HG03521 (cell line): Measurements from ENCODE around the gene PIGT.
"Not testable (repeated sequence)": the region's sequence is repeated elsewhere in the genome, so short reads cannot be mapped to it uniquely, and the experiment has no call there.

Source experiments
- ATAC-seq: cut with Tn5 transposase; IDR thresholded peaks from one replicate; pipeline ENCODE4 v1.9.1; 2021; ENCODE audit warnings: mild to moderate bottlenecking, moderate library complexity; ENCODE audit not compliant: unreplicated experiment

PIGT gene

GRCh38 chr20:45462711-45463509 lies 47.0 kb downstream of the PIGT start:
- no peak for ATAC-seq

GRCh38 chr20:45463709-45464108 lies 47.8 kb downstream of the PIGT start:
- ATAC-seq, result no peak

- no peak for ATAC-seq
These were observed 49.7 kb downstream of the PIGT start for GRCh38 chr20:45465491-45466266.

GRCh38 chr20:45467172-45467571 lies 51.2 kb downstream of the PIGT start:
- no peak for ATAC-seq

- no peak for ATAC-seq
These were observed 51.9 kb downstream of the PIGT start for GRCh38 chr20:45467861-45468260.

- no peak for ATAC-seq
These were observed 53.7 kb downstream of the PIGT start, which contains the start of gene WFDC2 for GRCh38 chr20:45469336-45470261. WFDC2 (plus strand) TSS chr20:45469753; CDS start chr20:45469782, 29 bp downstream.

- ATAC-seq, result no peak
These were observed 54.5 kb downstream of the PIGT start for GRCh38 chr20:45470262-45470931.

- ATAC-seq, result no peak
These were observed 55.0 kb downstream of the PIGT start for GRCh38 chr20:45470937-45471336.

- not testable (repeated sequence) for ATAC-seq
These were observed 56.3 kb downstream of the PIGT start for GRCh38 chr20:45472286-45472685.
